GM23338 (cell line): Measurements from ENCODE around the gene FAT4. TPM values are rescaled to one million over a fixed set of nuclear protein-coding genes. Genes with fewer than 3 reads are reported as not detected.

Experiments
- ATAC-seq: fragments of 200-7000 bp; cut with Tn5 transposase; 3 replicates; pipeline ENCODE4 v1.9.1; 2020
- DNase-seq: peaks from one replicate; pipeline ENCODE4 v3.0.0-alpha.2; 2015; ENCODE audit warnings: low spot score
- H2AFZ ChIP-seq: fragments of 200-600 bp; sonication (generic); 2 replicates; pipeline ENCODE4 v1.8.0; 2016; ENCODE audit warnings: antibody characterized with exemption, mild to moderate bottlenecking, moderate library complexity
- H3F3A ChIP-seq: fragments of 200-600 bp; sonication (generic); replicated peaks from 2 replicates; pipeline ENCODE4 v1.8.0; 2017; ENCODE audit warnings: antibody characterized with exemption, mixed run types, low read depth
- H3K27ac ChIP-seq: fragments of 200-600 bp; sonication (generic); 2 replicates; pipeline ENCODE4 v1.6.1; 2016; ENCODE audit warnings: low read depth
- H3K27me3 ChIP-seq: fragments of 200-600 bp; sonication (generic); 2 replicates; pipeline ENCODE4 v1.8.0; 2016; ENCODE audit warnings: mild to moderate bottlenecking, mixed run types, moderate library complexity; ENCODE audit not compliant: insufficient read depth
- H3K36me3 ChIP-seq: fragments of 200-600 bp; sonication (generic); 2 replicates; pipeline ENCODE4 v1.8.0; 2016; ENCODE audit warnings: mild to moderate bottlenecking; ENCODE audit not compliant: insufficient read depth
- H3K4me1 ChIP-seq: fragments of 200-600 bp; sonication (generic); 2 replicates; pipeline ENCODE4 v1.8.0; 2016; ENCODE audit warnings: mild to moderate bottlenecking, moderate library complexity; ENCODE audit not compliant: insufficient read depth
- H3K4me2 ChIP-seq: fragments of 200-600 bp; sonication (generic); 2 replicates; pipeline ENCODE4 v1.7.1; 2017; ENCODE audit warnings: mixed run types
- H3K4me3 ChIP-seq: fragments of 200-600 bp; sonication (generic); 2 replicates; pipeline ENCODE4 v1.6.1; 2016; ENCODE audit warnings: mixed run types
- H3K79me2 ChIP-seq: fragments of 200-600 bp; sonication (generic); replicated peaks from 2 replicates; pipeline ENCODE4 v1.8.0; 2017; ENCODE audit warnings: mild to moderate bottlenecking; ENCODE audit not compliant: insufficient read depth
- H3K9me2 ChIP-seq: fragments of 200-600 bp; sonication (generic); 2 replicates; pipeline ENCODE4 v1.8.0; 2017; ENCODE audit not compliant: insufficient read depth
- H4K20me1 ChIP-seq: fragments of 200-600 bp; sonication (generic); replicated peaks from 2 replicates; pipeline ENCODE4 v1.8.0; 2017; ENCODE audit warnings: mild to moderate bottlenecking; ENCODE audit not compliant: insufficient read depth
- H3K27ac Mint-ChIP-seq: 2 replicates; pipeline ENCODE4 v1.8.0; 2020; ENCODE audit warnings: inconsistent platforms, mild to moderate bottlenecking, moderate library complexity, mixed read lengths
- H3K27me3 Mint-ChIP-seq: 3 replicates; pipeline ENCODE4 v1.8.0; 2022; ENCODE audit warnings: low read depth, mild to moderate bottlenecking, moderate library complexity, mixed read lengths, inconsistent platforms; ENCODE audit not compliant: insufficient read depth, poor library complexity
- H3K36me3 Mint-ChIP-seq: 3 replicates; pipeline ENCODE4 v1.8.0; 2021; ENCODE audit warnings: low read depth, mild to moderate bottlenecking, inconsistent platforms, moderate library complexity, mixed read lengths
- H3K4me1 Mint-ChIP-seq: 3 replicates; pipeline ENCODE4 v1.8.0; 2020; ENCODE audit warnings: mild to moderate bottlenecking, inconsistent platforms, mixed read lengths
- H3K4me3 Mint-ChIP-seq: 3 replicates; pipeline ENCODE4 v1.8.0; 2021; ENCODE audit warnings: moderate library complexity, mild to moderate bottlenecking, inconsistent platforms, mixed read lengths
- H3K9me3 Mint-ChIP-seq: 3 replicates; pipeline ENCODE4 v1.8.0; 2020; ENCODE audit warnings: moderate library complexity, mild to moderate bottlenecking, inconsistent platforms, mixed read lengths
- CREB1 ChIP-seq: fragments of 250-450 bp; sonication (Bioruptor Pico); IDR thresholded peaks from 2 replicates; pipeline ENCODE4 v1.5.0; 2020; ENCODE audit warnings: low read depth, mild to moderate bottlenecking, moderate library complexity
- CTCF ChIP-seq, 2 experiments: fragments of 200-600 bp in 1 of 2; sonication (generic) in 1 of 2; conservative IDR thresholded peaks; 2 replicates each; pipeline versions ENCODE4 v1.5.1 to v1.6.1; 2016 to 2017; ENCODE audit warnings: antibody characterized with exemption in 2 of 2, low read depth in 2 of 2, mild to moderate bottlenecking in 2 of 2, moderate library complexity in 1 of 2
- ETS1 ChIP-seq: IDR thresholded peaks from 2 replicates; pipeline ENCODE4 v1.6.1; 2016; ENCODE audit warnings: antibody characterized with exemption
- EZH2 ChIP-seq: fragments of 200-600 bp; sonication (generic); IDR thresholded peaks from one replicate; pipeline ENCODE4 v1.8.0; 2017; ENCODE audit warnings: antibody characterized with exemption, mild to moderate bottlenecking, low read depth; ENCODE audit not compliant: unreplicated experiment
- EZH2phosphoT487 ChIP-seq: fragments of 200-600 bp; sonication (generic); IDR thresholded peaks from one replicate; pipeline ENCODE4 v1.8.1; 2018; ENCODE audit warnings: antibody characterized with exemption; ENCODE audit not compliant: unreplicated experiment
- JUNB ChIP-seq: IDR thresholded peaks from one replicate; pipeline ENCODE4 v1.6.1; 2016; ENCODE audit warnings: antibody characterized with exemption; ENCODE audit not compliant: unreplicated experiment
- NANOG ChIP-seq: IDR thresholded peaks from 2 replicates; pipeline ENCODE4 v1.6.1; 2016; ENCODE audit warnings: antibody characterized with exemption, borderline replicate concordance
- POLR2AphosphoS5 ChIP-seq: IDR thresholded peaks from 2 replicates; pipeline ENCODE4 v1.6.1; 2016; ENCODE audit warnings: antibody characterized with exemption, low read depth
- REST ChIP-seq: IDR thresholded peaks from one replicate; pipeline ENCODE4 v1.6.1; 2018; ENCODE audit warnings: antibody characterized with exemption; ENCODE audit not compliant: unreplicated experiment
- STAT1 ChIP-seq: IDR thresholded peaks from one replicate; pipeline ENCODE4 v1.6.1; 2016; ENCODE audit warnings: antibody characterized with exemption; ENCODE audit not compliant: unreplicated experiment
- ZNF114 ChIP-seq: fragments of 250-450 bp; sonication (Bioruptor Pico); IDR thresholded peaks from 2 replicates; pipeline ENCODE4 v1.5.0; 2020; ENCODE audit warnings: mild to moderate bottlenecking, moderate library complexity
- ZNF331 ChIP-seq: fragments of 250-450 bp; sonication (Bioruptor Pico); IDR thresholded peaks from 2 replicates; pipeline ENCODE4 v1.5.0; 2020; ENCODE audit warnings: low read depth, mild to moderate bottlenecking, moderate library complexity
- ZNF462 ChIP-seq: fragments of 250-450 bp; sonication (Bioruptor Pico); IDR thresholded peaks from 2 replicates; pipeline ENCODE4 v1.5.0; 2020; ENCODE audit warnings: mild to moderate bottlenecking, moderate library complexity
- polyA plus RNA-seq: library from polyadenylated mRNA; unstranded; fragments of >200 nt; fragmentation: Nextera tagmentation; extraction: Ambion mirVana; gene quantifications from 2 replicates; pipeline ENCODE4 v1.2.1, GENCODE V29; 2016
- total RNA-seq: library from RNA; depleted of rRNA; stranded (reverse); fragments of >200 nt; shearing (Covaris generic); gene quantifications from 2 replicates; pipeline ENCODE4 v1.2.3, GENCODE V29; 2014

Gene FAT4
- total and polyA plus RNA-seq, 2 experiments from 2014 or later, result 0.53 to 6.8 TPM

DNA sequence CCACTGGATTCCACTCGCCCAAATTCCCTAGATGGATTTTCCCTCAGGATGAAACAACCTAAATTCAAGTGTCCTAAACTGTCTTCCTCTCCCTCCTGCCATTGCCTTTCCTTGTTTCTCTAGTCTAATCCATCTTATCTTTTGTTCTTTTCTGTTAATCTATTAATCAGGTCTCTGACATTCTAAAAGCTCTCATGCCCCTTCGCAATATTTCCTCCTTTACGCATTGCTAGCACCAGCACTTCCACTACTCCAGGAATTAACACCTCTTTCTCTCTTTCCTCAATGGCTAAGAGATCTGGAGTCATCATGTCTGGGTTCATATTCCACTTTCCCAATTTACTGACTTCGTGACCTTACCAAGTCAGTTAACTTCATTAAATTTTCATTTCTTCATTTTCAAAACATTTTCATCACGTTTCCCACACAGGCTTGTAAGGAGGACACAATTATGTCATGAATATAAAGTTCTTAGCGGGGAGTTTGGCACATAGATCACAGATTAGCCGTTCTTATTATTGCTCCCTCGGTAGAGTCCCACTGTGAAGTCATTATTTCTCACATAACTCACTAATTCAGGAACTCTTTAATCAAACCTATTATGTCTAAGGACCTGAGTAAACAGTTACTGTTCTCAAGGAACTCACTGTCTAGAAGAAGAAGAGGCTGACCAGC is 45.3 kb downstream of the FAT4 start:
- Mint-ChIP-seq H3K4me3 (no peak overlapping the region), H3K27ac (no peak overlapping the region), H3K9me3 (no peaks in the 10 kb centered on the region), H3K36me3 (no peaks in the 10 kb centered on the region), H3K4me1 (peaks cover 26% of the 10 kb centered on the region), H3K27me3 (peaks cover 2% of the 10 kb centered on the region)
- no peak overlapping the region for H3K4me2 ChIP-seq
- no peak overlapping the region for H3K4me3 ChIP-seq
- ATAC-seq (no peak), DNase-seq (no peak)
- H3K9me2 ChIP-seq, result 0 out of 2 replicates have a peak, but pooled peaks cover 3% of the 10 kb centered on the region
- H3K79me2 ChIP-seq, result no peaks in the 10 kb centered on the region
- H3K27me3 ChIP-seq, result no peaks in the 10 kb centered on the region
- H3K27ac ChIP-seq, result no peak overlapping the region
- H4K20me1 ChIP-seq, result no peaks in the 10 kb centered on the region
- H3K36me3 ChIP-seq, result no peaks in the 10 kb centered on the region
- H3K4me1 ChIP-seq, result peaks cover 20% of the 10 kb centered on the region
- H3F3A ChIP-seq, result no peaks in the 10 kb centered on the region
- H2AFZ ChIP-seq, result no peak overlapping the region
- TF ChIP-seq ZNF331 (CRISPR knock-in tag) (no peak), CTCF (conservative IDR thresholded peaks at IDR 0.05; ENCODE audit: low read depth in 2 of 2) (no peak), EZH2phosphoT487 (no peak), NANOG (no peak), CREB1 (CRISPR knock-in tag) (no peak), REST (no peak), POLR2AphosphoS5 (no peak), ZNF114 (CRISPR knock-in tag) (no peak), STAT1 (no peak), EZH2 (no peak), ZNF462 (no peak), ETS1 (no peak), JUNB (no peak)
